HepG2 (cell line): ENCODE results near the gene LY6G5B. TPM values are rescaled to one million over a fixed set of nuclear protein-coding genes. Genes with fewer than 3 reads are reported as not detected.
A peak's percentile ranks its signal among the peaks of the same experiment; 100 is the strongest.

ENCODE experiments used
- ATAC-seq: fragments of 200-7000 bp; cut with Tn5 transposase; 3 replicates; pipeline ENCODE4 v1.9.1; 2020; ENCODE audit warnings: mild to moderate bottlenecking, moderate library complexity
- BruUV-seq: library from RNA; stranded (reverse); fragments of 400-500 nt; replicated peaks from 2 replicates; lab custom pipeline; 2021; lab: Mats Ljungman, UMichigan
- CTCF ChIA-PET: fragments of 300-600 bp; formaldehyde crosslinking; extraction: SDS; loops from one replicate; lab custom pipeline; 2021; ENCODE audit warnings: low total read pairs, inconsistent platforms, low intra/inter-chr PET ratio; lab: Yijun Ruan, JAX
- POLR2A ChIA-PET: fragments of 350-600 bp; sonication (Branson Sonifier 250); formaldehyde crosslinking; loops from one replicate; lab custom pipeline; 2020; ENCODE audit warnings: antibody characterized with exemption, inconsistent platforms; lab: Yijun Ruan, JAX
- DNase-seq: peaks from one replicate; pipeline ENCODE4 v3.0.0-alpha.2; 2015; ENCODE audit warnings: low spot score
- FAIRE-seq: peaks from 3 replicates; lab custom pipeline; 2011; peaks lifted over from hg19 to GRCh38; lab: Jason Lieb, UNC
- H2AFZ ChIP-seq: one replicate; pipeline ENCODE4 v1.6.1; 2011; ENCODE audit warnings: low read length, inconsistent platforms
- H3K27ac ChIP-seq: fragments of 300-600 bp; 3 replicates; pipeline ENCODE4 v1.8.0; 2011; ENCODE audit warnings: mixed run types, mild to moderate bottlenecking, mixed read lengths, low read length, inconsistent platforms; ENCODE audit not compliant: insufficient read depth; ENCODE audit errors: extremely low read length
- H3K27me3 ChIP-seq, 2 experiments: fragments of 200-600 bp in 1 of 2; 2 replicates in 1 of 2; 3 replicates in 1 of 2; pipeline versions ENCODE4 v1.6.0 to v1.8.0; 2011; ENCODE audit warnings: low read length in 2 of 2, mild to moderate bottlenecking in 2 of 2, moderate library complexity in 2 of 2, inconsistent platforms in 1 of 2; ENCODE audit not compliant: insufficient read depth in 2 of 2, control insufficient read depth in 1 of 2
- H3K36me3 ChIP-seq, 2 experiments: fragments of 200-600 bp in 1 of 2; replicated peaks in 1 of 2; 2 replicates in 1 of 2; 3 replicates in 1 of 2; pipeline versions ENCODE4 v1.5.1 to v1.8.0; 2011; ENCODE audit warnings: low read length in 2 of 2, inconsistent platforms in 1 of 2; ENCODE audit not compliant: insufficient read depth in 2 of 2, control insufficient read depth in 1 of 2
- H3K4me1 ChIP-seq: 2 replicates; pipeline ENCODE4 v1.5.1; 2012; ENCODE audit warnings: low read length, inconsistent platforms; ENCODE audit not compliant: insufficient read depth
- H3K4me2 ChIP-seq: 2 replicates; pipeline ENCODE4 v1.6.0; 2011; ENCODE audit warnings: low read depth, low read length, inconsistent platforms
- H3K4me3 ChIP-seq, 3 experiments: fragments of 200-600 bp in 1 of 3; sonication (generic), shearing (Covaris generic) in 1 of 3; replicated peaks in 1 of 3; 2 replicates each; pipeline ENCODE4 v1.5.1; 2011 to 2016; ENCODE audit warnings: low read length in 3 of 3, inconsistent platforms in 2 of 3, low read depth in 2 of 3, mild to moderate bottlenecking in 2 of 3, control low read depth in 1 of 3, mixed read lengths in 1 of 3; ENCODE audit not compliant: insufficient read depth in 1 of 3
- H3K79me2 ChIP-seq: one replicate; pipeline ENCODE4 v1.6.1; 2011; ENCODE audit warnings: low read length, inconsistent platforms; ENCODE audit not compliant: insufficient read depth
- H3K9ac ChIP-seq: 2 replicates; pipeline ENCODE4 v1.6.0; 2011; ENCODE audit warnings: mild to moderate bottlenecking, low read depth, low read length, inconsistent platforms; ENCODE audit not compliant: insufficient read depth
- H3K9me3 ChIP-seq: 2 replicates; pipeline ENCODE4 v1.5.1; 2012; ENCODE audit warnings: mild to moderate bottlenecking, low read length
- H4K20me1 ChIP-seq: 2 replicates; pipeline ENCODE4 v1.6.0; 2011; ENCODE audit warnings: inconsistent platforms, mild to moderate bottlenecking, low read length, moderate library complexity; ENCODE audit not compliant: insufficient read depth
- CBX2 ChIP-seq, 2 experiments: fragments of 200-600 bp in 1 of 2; sonication (generic); formaldehyde crosslinking in 1 of 2; IDR thresholded peaks; 2 replicates each; pipeline versions ENCODE4 v1.7.0 to v1.8.1; 2018 to 2022; ENCODE audit warnings: low read depth in 2 of 2, low read length in 1 of 2, mild to moderate bottlenecking in 1 of 2, missing genetic modification reagents in 1 of 2
- CENPX ChIP-seq: sonication (generic); formaldehyde crosslinking; IDR thresholded peaks from 2 replicates; pipeline ENCODE4 v1.9.0; 2021; ENCODE audit warnings: mild to moderate bottlenecking, missing genetic modification reagents, moderate library complexity
- ELF1 ChIP-seq: sonication (generic); formaldehyde crosslinking; IDR thresholded peaks from 2 replicates; pipeline ENCODE4 v1.4.0; 2020; ENCODE audit warnings: missing genetic modification reagents
- ELF3 ChIP-seq: IDR thresholded peaks from 2 replicates; pipeline ENCODE4 v1.6.1; 2016; ENCODE audit warnings: missing genetic modification reagents, missing compliant biosample characterization
- MTF1 ChIP-seq: sonication (generic); formaldehyde crosslinking; IDR thresholded peaks from 2 replicates; pipeline ENCODE4 v1.5.0; 2020; ENCODE audit warnings: missing genetic modification reagents
- NONO ChIP-seq, 2 experiments: fragments of 450-650 bp in 1 of 2; sonication (generic) in 1 of 2; formaldehyde crosslinking in 1 of 2; IDR thresholded peaks in 1 of 2; conservative IDR thresholded peaks in 1 of 2; 2 replicates each; pipeline versions ENCODE4 v1.6.1 to v1.8.0; 2017 to 2022; ENCODE audit warnings: mild to moderate bottlenecking in 1 of 2, missing genetic modification reagents in 1 of 2, moderate library complexity in 1 of 2
- NR2C2 ChIP-seq: sonication (generic); formaldehyde crosslinking; IDR thresholded peaks from 2 replicates; pipeline ENCODE4 v1.4.0; 2020; ENCODE audit warnings: missing genetic modification reagents, mild to moderate bottlenecking, moderate library complexity, borderline replicate concordance
- NR2F1 ChIP-seq, 2 experiments: fragments of 450-650 bp in 1 of 2; formaldehyde crosslinking in 1 of 2; IDR thresholded peaks; 2 replicates each; pipeline versions ENCODE4 v1.5.0 to v1.6.1; 2016 to 2020; ENCODE audit warnings: mild to moderate bottlenecking in 1 of 2, missing compliant biosample characterization in 1 of 2, missing genetic modification reagents in 1 of 2, moderate library complexity in 1 of 2
- PBX2 ChIP-seq: IDR thresholded peaks from 2 replicates; pipeline ENCODE4 v1.6.1; 2016; ENCODE audit warnings: control low read depth
- POLR2AphosphoS5 ChIP-seq: IDR thresholded peaks from 2 replicates; pipeline ENCODE4 v1.6.1; 2012; ENCODE audit warnings: low read depth, low read length
- SIN3B ChIP-seq: fragments of 150-350 bp; IDR thresholded peaks from 2 replicates; pipeline ENCODE4 v1.6.1; 2014; ENCODE audit warnings: low read length
- SOX6 ChIP-seq, 2 experiments: fragments of 450-650 bp in 1 of 2; sonication (generic) in 1 of 2; formaldehyde crosslinking in 1 of 2; IDR thresholded peaks; 2 replicates each; pipeline versions ENCODE4 v1.4.0 to v1.6.1; 2017 to 2020; ENCODE audit warnings: antibody characterized with exemption in 1 of 2, mild to moderate bottlenecking in 1 of 2, missing genetic modification reagents in 1 of 2
- SP2 ChIP-seq: sonication (generic); formaldehyde crosslinking; IDR thresholded peaks from 2 replicates; pipeline ENCODE4 v1.5.1; 2020; ENCODE audit warnings: mild to moderate bottlenecking, missing genetic modification reagents
- TCF12 ChIP-seq, 2 experiments: fragments of 450-650 bp in 1 of 2; sonication (generic) in 1 of 2; formaldehyde crosslinking in 1 of 2; IDR thresholded peaks; 2 replicates each; pipeline versions ENCODE4 v1.6.1 to v1.8.0; 2017 to 2022; ENCODE audit warnings: antibody characterized with exemption in 1 of 2, mild to moderate bottlenecking in 1 of 2, missing genetic modification reagents in 1 of 2, moderate library complexity in 1 of 2
- TGIF2 ChIP-seq: IDR thresholded peaks from 2 replicates; pipeline ENCODE4 v1.6.1; 2016; ENCODE audit warnings: control low read depth, missing compliant biosample characterization
- ZNF20 ChIP-seq: sonication (generic); formaldehyde crosslinking; IDR thresholded peaks from 2 replicates; pipeline ENCODE4 v1.4.0; 2020; ENCODE audit warnings: mild to moderate bottlenecking, moderate library complexity, missing genetic modification reagents
- ZNF564 ChIP-seq: sonication (generic); formaldehyde crosslinking; IDR thresholded peaks from 2 replicates; pipeline ENCODE4 v1.8.1; 2023; ENCODE audit warnings: mild to moderate bottlenecking, missing genetic modification reagents
- ZNF703 ChIP-seq: sonication (generic); formaldehyde crosslinking; IDR thresholded peaks from 2 replicates; pipeline ENCODE4 v1.5.1; 2020; ENCODE audit warnings: missing genetic modification reagents, mild to moderate bottlenecking, moderate library complexity, borderline replicate concordance
- ZNF782 ChIP-seq: sonication (generic); formaldehyde crosslinking; IDR thresholded peaks from 2 replicates; pipeline ENCODE4 v1.4.0; 2020; ENCODE audit warnings: missing genetic modification reagents, mild to moderate bottlenecking, borderline replicate concordance
- ZSCAN12 ChIP-seq: sonication (generic); formaldehyde crosslinking; IDR thresholded peaks from 2 replicates; pipeline ENCODE4 v1.9.0; 2021; ENCODE audit warnings: mild to moderate bottlenecking, missing genetic modification reagents
- WGBS: methylation state at CpG from one replicate; pipeline ENCODE4 v1.1.6; 2017; ENCODE audit warnings: low lambda C conversion rate; 5-methylcytosine and 5-hydroxymethylcytosine counted together
- in situ Hi-C: cut with HindIII; loops from 2 replicates; pipeline ENCODE4 v1.10.0; 2017; ENCODE audit warnings: low pct_unique_long_range_greater_than_20kb; ENCODE audit not compliant: extremely low pct_ligation_motif_present
- intact Hi-C: fragments of 100-400 bp; cut with micrococcal nuclease; formaldehyde crosslinking; loops from one replicate; pipeline ENCODE4 v1.10.0; 2022; ENCODE audit not compliant: unreplicated experiment
- polyA plus RNA-seq, 8 experiments: library from polyadenylated mRNA; depleted of rRNA in 3 of 8; stranded (reverse) in 7 of 8; unstranded in 1 of 8; fragments of >200 nt; fragmentation: Illumina TruSeq in 4 of 8; extraction: Trizol in 4 of 8; gene quantifications; 2 replicates each; pipeline versions ENCODE4 v1.2.1 to v1.2.3, GENCODE V29; 2011 to 2016; ENCODE audit warnings: low read depth in 4 of 8, missing spikeins in 1 of 8, mixed read lengths in 1 of 8; ENCODE audit not compliant: insufficient read depth in 1 of 8
- total RNA-seq, 5 experiments: library from RNA; depleted of rRNA; stranded (reverse); fragments of >200 nt; fragmentation: Illumina TruSeq; extraction: Trizol; gene quantifications; 2 replicates each; pipeline ENCODE4 v1.2.3, GENCODE V29; 2016; ENCODE audit warnings: low read depth in 1 of 5

The LY6G5B gene
- total and polyA plus RNA-seq, 2 of the 13 experiments (the other 11 are each of a cell fraction or from before 2014, with no cell fraction given) = 7.8 to 15.7 TPM

- TF ChIP-seq MTF1 (no peak), SP2 (no peak), ZNF564 (CRISPR knock-in tag) (no peak), CENPX (CRISPR knock-in tag) (no peak)
Observed at GRCh38 chr6:31651602-31652191, 18.1 kb upstream of the LY6G5B start (continued).

GRCh38 chr6:31652925-31653724 lies 16.7 kb upstream of the LY6G5B start:
- peak overlapping the region; percentile 73 to 88 (median 77) for H3K4me3 ChIP-seq
- H3K4me2 ChIP-seq = peak overlapping the region; percentile 100
- H3K27ac ChIP-seq = peak overlapping the region; percentile 96
- no peaks in the 10 kb centered on the region; a peak in 2 of 5 replicates for H3K27me3 ChIP-seq
- ChIA-PET CTCF (no interaction called here), POLR2A (interaction anchor here (0.8 to 8.0 kb wide), 35 partner anchors 9 to 1318 kb away, joined by 3 to 438 read pairs (median 7); partner anchors contain the start of genes ABHD16A, AIF1, ATP6V1G2 and C6orf47)
- H4K20me1 ChIP-seq = 0 out of 2 replicates have a peak, but pooled peaks cover 7% of the 10 kb centered on the region
- DNase-seq (peak; percentile 98), FAIRE-seq (no peak), ATAC-seq (peak; percentile 55)
- in situ Hi-C loops = no loop called here
- H2AFZ ChIP-seq = no peak overlapping the region
- peak overlapping the region; percentile 91 for H3K9ac ChIP-seq
- intact Hi-C loops = loop anchor here (1.0 to 10.0 kb wide), 3 partner anchors 7 to 108 kb away; partner anchors contain the start of genes ATP6V1G2, C6orf47, DDX39B and NFKBIL1
- H3K9me3 ChIP-seq = no peaks in the 10 kb centered on the region
- WGBS = 4% methylated on average over 36 of the region's 37 CpGs
- peaks cover 70% of the 10 kb centered on the region for H3K4me1 ChIP-seq
- peaks cover 20 to 37% of the 10 kb centered on the region in 2 experiments for H3K36me3 ChIP-seq
- BruUV-seq = TSS peak; percentile 90
- peaks cover 65% of the 10 kb centered on the region for H3K79me2 ChIP-seq
- TF ChIP-seq TCF12 (IDR thresholded peaks at IDR 0.05) (no peak), TCF12 (CRISPR knock-in tag; IDR thresholded peaks at IDR 0.05) (peak; percentile 16; the same call in 1 of the 2 replicates), PBX2 (CRISPR knock-in tag) (no peak), ELF3 (CRISPR knock-in tag) (0 out of 2 replicates have a peak, but pooled peaks have one; percentile 10), ELF1 (CRISPR knock-in tag) (peak; percentile 61; the same call in 1 of the 2 replicates), CBX2 (IDR thresholded peaks at IDR 0.05; ENCODE audit: low read depth, low read length) (no peak), CBX2 (CRISPR knock-in tag; IDR thresholded peaks at IDR 0.05; ENCODE audit: low read depth) (no peak), NONO (IDR thresholded peaks at IDR 0.05) (no peak), NONO (CRISPR knock-in tag; conservative IDR thresholded peaks at IDR 0.05) (peak; percentile 10; the same call in 1 of the 2 replicates), ZNF703 (0 out of 2 replicates have a peak, but pooled peaks have one; percentile 2), ZNF20 (0 out of 2 replicates have a peak, but pooled peaks have one; percentile 25), POLR2AphosphoS5 (peak; percentile 95), NR2C2 (peak; percentile 76; the same call in 1 of the 2 replicates), ZNF782 (CRISPR knock-in tag) (peak; percentile 99), SIN3B (peak; percentile 25; the same call in 1 of the 2 replicates), TGIF2 (CRISPR knock-in tag) (0 out of 2 replicates have a peak, but pooled peaks have one; percentile 7), SOX6 (IDR thresholded peaks at IDR 0.05) (no peak), SOX6 (CRISPR knock-in tag; IDR thresholded peaks at IDR 0.05) (peak; percentile 8; the same call in 1 of the 2 replicates), ZSCAN12 (CRISPR knock-in tag) (no peak), NR2F1 (CRISPR knock-in tag; IDR thresholded peaks at IDR 0.05) (peak in 1 of 2 experiments; percentile 16; a peak in 1 of 4 replicates)
